GM15510 (cell line): ENCODE results near the gene IRX5.

Experiments
- POLR2A ChIP-seq: IDR thresholded peaks from 3 replicates; pipeline ENCODE4 v1.6.1; 2011; ENCODE audit warnings: borderline replicate concordance; ENCODE audit not compliant: insufficient read length; ENCODE audit errors: extremely low read depth

IRX5 gene

DNA sequence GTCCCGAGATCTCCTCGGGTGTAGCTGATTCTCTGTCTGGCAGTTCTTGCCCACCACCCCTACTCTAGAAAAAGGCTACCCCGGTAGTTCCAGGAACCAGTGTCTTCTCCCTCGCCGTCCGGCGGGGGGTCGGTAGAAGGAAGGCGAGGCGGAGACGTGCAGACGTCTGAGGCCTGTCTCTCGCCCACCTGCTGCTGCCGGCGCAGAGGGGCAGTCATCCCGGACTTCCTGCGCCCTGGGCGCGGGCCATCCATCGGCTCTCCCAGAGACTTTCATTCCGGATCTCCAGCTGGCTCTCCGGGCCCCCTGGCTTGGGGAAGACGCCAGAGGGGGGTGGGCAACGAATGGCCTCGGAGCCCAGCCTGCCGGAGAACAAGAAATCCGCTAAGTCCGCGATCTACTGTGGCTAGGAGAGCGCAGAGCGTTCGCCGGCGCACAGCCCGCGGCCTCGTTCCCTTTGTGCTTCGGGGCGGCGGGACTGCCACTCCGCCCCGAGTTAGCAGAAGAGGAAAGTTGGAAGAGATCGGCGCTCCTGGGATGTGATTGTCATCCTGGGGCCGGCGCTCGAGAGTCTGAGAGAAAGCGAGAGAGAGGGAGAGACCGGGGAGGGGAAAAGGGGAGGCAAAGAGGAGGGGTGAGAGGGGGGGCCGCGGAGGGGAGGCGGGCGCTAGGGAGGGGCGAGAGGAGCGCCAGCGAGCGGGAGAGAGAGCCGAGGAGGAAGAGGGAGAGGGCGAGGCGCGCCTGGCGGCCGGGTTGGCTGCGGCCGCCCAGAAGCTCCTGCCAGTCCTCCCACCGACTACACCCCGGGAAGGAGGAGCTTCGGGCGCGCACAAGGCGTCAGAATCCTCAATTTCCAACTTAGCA is at the start of gene IRX5:
TSS of gene IRX5 (plus strand) at position 861 of the 864 bp plus-strand sequence. CDS start 334 bp downstream, outside the sequence.
- TF ChIP-seq POLR2A: no peak

DNA sequence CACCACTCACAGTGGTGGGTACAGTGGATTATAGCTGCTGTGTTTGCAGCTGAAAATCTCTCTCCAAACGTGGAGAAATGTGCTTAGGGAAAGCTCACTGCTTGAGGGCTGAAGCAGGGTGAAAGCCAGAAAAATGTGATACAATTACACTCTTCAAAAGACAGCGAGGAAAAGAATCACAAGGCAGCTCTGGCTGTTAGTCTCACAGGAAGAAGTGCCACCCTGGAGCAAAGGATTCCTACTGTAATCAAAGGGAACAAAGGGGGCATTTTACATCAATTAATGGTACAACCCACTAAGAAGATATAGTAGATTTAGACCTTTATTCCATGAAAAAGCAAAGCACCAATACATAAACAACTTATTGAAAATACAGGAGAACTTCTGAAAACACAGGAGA is 48.1 kb upstream of the IRX5 start:
- TF ChIP-seq POLR2A: no peak

DNA sequence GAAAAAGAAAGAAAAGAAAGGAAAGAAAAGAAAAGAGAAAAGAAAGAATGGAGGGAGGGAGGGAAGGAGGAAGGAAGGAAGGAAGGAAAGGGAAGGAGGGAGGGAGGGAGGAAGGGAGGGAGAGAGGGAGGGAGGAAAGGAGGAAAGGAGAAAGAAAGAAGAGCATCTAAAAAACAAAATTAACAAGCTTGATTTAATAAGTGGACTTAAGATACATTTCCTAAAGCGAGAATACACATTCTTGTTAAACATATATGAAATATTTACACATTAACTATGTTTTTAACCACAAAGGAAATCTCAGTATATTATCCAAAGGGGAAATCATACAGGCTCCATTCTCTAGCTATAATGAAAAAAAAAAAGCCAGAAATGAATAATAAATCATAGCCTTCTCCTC is 47.3 kb upstream of the IRX5 start:
- TF ChIP-seq POLR2A: no peak

- TF ChIP-seq POLR2A: no peak
Measured at GRCh38 chr16:54886078-54886477, 44.6 kb upstream of the IRX5 start.

- TF ChIP-seq POLR2A: no peak
Measured at GRCh38 chr16:54890381-54890780, 40.3 kb upstream of the IRX5 start.

GRCh38 chr16:54891346-54891745 is 39.3 kb upstream of the IRX5 start:
- TF ChIP-seq POLR2A: no peak

GRCh38 chr16:54892981-54893380 is 37.7 kb upstream of the IRX5 start:
- no peak for TF ChIP-seq POLR2A

DNA sequence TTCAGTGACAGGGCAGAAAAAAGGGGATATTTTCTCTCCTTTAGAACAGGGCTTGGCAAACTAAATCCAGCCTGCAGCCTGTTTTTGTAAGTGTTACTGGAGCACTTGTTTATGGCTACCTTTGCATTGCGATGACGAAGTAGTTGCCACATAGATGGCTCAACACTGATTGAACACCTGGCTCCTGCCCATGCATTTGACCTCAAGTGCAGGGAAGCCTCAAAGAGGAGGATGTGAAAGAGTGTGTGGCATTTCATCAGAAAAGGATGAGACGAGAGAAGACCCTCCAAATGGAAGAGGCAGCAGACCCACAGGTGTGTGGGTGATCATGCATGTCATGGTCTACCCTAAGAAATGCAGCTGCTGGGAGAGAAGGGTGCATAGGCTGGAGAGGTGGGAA is 32.7 kb upstream of the IRX5 start:
- TF ChIP-seq POLR2A: no peak

- TF ChIP-seq POLR2A: no peak
Measured at GRCh38 chr16:54901606-54902005, 29.1 kb upstream of the IRX5 start.

DNA sequence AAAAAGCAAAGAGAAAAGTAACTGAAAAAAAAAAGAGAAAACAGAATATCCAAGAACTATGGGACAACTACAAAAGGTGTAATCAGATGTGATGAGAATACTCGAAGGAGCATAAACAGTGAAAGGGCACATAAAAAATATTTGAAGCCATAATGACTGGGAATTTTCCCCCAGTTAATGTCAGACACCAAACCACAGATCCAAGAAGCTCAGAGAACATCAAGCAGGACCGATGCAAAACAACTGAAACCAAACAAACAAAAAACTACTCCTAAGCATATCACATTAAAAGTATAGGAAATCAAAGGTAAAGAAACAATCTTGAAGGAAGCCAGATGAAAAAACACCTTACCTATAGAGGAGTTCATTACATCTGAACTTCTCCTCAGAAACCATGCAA is 27.6 kb upstream of the IRX5 start:
- TF ChIP-seq POLR2A: no peak

- no peak for TF ChIP-seq POLR2A
Measured at GRCh38 chr16:54911079-54911478, 19.6 kb upstream of the IRX5 start.

- no peak for TF ChIP-seq POLR2A
Measured at GRCh38 chr16:54912720-54913119, 17.9 kb upstream of the IRX5 start.

- TF ChIP-seq POLR2A: no peak
Measured at GRCh38 chr16:54921206-54921824, 9.3 kb upstream of the IRX5 start.

- TF ChIP-seq POLR2A: no peak
Measured at GRCh38 chr16:54923055-54923473, 7.6 kb upstream of the IRX5 start.

GRCh38 chr16:54923988-54924387 is 6.7 kb upstream of the IRX5 start:
- TF ChIP-seq POLR2A: no peak
